Immature natural killer cell (primary cell): Measurements from ENCODE around the gene RAB21. TPM values are rescaled to one million over a fixed set of nuclear protein-coding genes. Genes with fewer than 3 reads are reported as not detected.
"Not testable (repeated sequence)": the region's sequence is repeated elsewhere in the genome, so short reads cannot be mapped to it uniquely, and the experiment has no call there.

ENCODE experiments used
- DNase-seq, 3 donors: peaks; one replicate each; pipeline ENCODE4 v3.0.0; 2022; ENCODE audit warnings: mixed read lengths in 1 of 3
- H3K27ac Mint-ChIP-seq, 6 donors: one replicate each; pipeline ENCODE4 v1.8.0; 2020; ENCODE audit warnings: mixed read lengths in 6 of 6, mild to moderate bottlenecking in 5 of 6, inconsistent platforms in 4 of 6, moderate library complexity in 3 of 6
- H3K27me3 Mint-ChIP-seq, 3 donors: one replicate each; pipeline ENCODE4 v1.8.0; 2020 to 2021; ENCODE audit warnings: low read depth in 3 of 3, mild to moderate bottlenecking in 3 of 3, mixed read lengths in 3 of 3, moderate library complexity in 3 of 3, inconsistent platforms in 1 of 3
- H3K36me3 Mint-ChIP-seq, 3 donors: one replicate each; pipeline ENCODE4 v1.8.0; 2020; ENCODE audit warnings: mixed read lengths in 3 of 3, inconsistent platforms in 2 of 3, mild to moderate bottlenecking in 2 of 3
- H3K4me1 Mint-ChIP-seq, 2 donors: one replicate each; pipeline ENCODE4 v1.8.0; 2020; ENCODE audit warnings: inconsistent platforms in 2 of 2, mild to moderate bottlenecking in 2 of 2, mixed read lengths in 2 of 2, moderate library complexity in 1 of 2
- H3K4me3 Mint-ChIP-seq, 5 donors: one replicate each; pipeline ENCODE4 v1.8.0; 2020; ENCODE audit warnings: mild to moderate bottlenecking in 5 of 5, mixed read lengths in 5 of 5, inconsistent platforms in 3 of 5, moderate library complexity in 3 of 5
- H3K9me3 Mint-ChIP-seq, 6 donors: one replicate each; pipeline ENCODE4 v1.8.0; 2020; ENCODE audit warnings: mild to moderate bottlenecking in 6 of 6, mixed read lengths in 6 of 6, inconsistent platforms in 4 of 6, moderate library complexity in 3 of 6
- polyA plus RNA-seq, 3 donors: library from polyadenylated mRNA; unstranded; fragments of 300-500 nt; fragmentation: Illumina TruSeq; gene quantifications; one replicate each; pipeline ENCODE4 v1.2.3, GENCODE V29; 2021

RAB21 gene
- polyA plus RNA-seq, 3 donors from 2014 or later, result 23.7 to 28.9 (median 27.8) TPM

DNA sequence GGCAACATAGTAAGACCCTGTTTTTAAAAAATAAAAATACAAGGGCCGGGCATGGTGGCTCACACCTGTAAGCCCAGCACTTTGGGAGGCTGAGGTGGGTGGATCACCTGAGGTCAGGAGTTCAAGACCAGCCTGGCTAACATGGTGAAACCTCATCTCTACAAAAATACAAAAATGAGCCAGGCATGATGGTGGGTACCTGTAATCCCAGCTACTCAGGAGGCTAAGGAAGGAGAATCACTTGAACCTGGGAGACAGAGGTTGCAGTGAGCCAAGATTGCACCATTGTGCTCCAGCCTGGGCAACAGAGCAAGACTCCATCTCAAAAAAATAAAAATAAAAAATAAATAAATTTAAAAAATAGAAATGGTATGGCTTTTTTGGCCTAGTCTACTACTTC, 6.7 kb downstream of the RAB21 start:
- H3K36me3 Mint-ChIP-seq, result peaks cover 25 to 30% (median 28%) of the 10 kb centered on the region in 3 donors
- not testable (repeated sequence) for H3K27ac Mint-ChIP-seq, DNase-seq, H3K27me3 Mint-ChIP-seq, H3K4me3 Mint-ChIP-seq
- peaks cover 6 to 20% (median 12%) of the 10 kb centered on the region in 6 donors for H3K9me3 Mint-ChIP-seq
- H3K4me1 Mint-ChIP-seq, result peaks cover 62 to 83% of the 10 kb centered on the region in 2 donors

DNA sequence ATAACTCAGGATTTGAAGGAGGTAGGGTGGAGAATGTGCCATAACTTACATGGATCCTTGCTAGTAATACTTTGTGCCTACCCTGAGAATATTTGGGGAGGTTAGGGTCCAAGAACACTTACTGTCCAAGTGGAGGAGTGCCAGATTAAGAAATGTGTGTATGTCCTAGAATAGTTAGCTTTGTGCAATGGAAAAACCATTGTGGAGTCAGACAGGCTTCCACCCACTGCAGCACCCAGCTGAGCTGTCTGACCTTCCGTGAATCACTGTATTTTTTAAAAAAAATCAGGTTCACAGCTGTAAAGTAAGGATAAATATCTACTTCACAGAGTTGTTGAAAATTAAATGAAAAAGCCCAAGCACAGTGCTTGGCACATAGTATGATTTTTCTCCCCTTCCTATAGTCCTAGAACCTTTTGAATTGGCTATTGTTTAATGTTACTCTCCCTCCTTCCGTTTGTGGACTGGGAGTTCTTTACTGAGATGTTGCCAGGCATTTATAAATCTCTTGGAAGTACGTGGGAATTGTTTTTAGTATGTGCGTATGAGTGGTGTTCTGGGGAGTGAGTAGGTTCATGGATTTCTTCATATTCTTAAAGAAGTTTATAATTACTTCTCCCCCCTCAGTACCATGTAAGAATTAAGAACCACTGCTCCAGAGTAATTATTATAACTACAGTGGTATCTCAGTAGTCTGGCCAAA, 9.2 kb downstream of the RAB21 start:
- Mint-ChIP-seq H3K27me3 (peaks cover 0 to 2% (median 0%) of the 10 kb centered on the region in 3 donors), H3K27ac (peak overlapping the region in 3 of 6 donors; percentile 22 to 59 (median 28)), H3K36me3 (peaks cover 19 to 21% (median 20%) of the 10 kb centered on the region in 3 donors), H3K4me3 (no peak overlapping the region), H3K9me3 (peaks cover 5 to 20% (median 12%) of the 10 kb centered on the region in 6 donors), H3K4me1 (peaks cover 64 to 83% of the 10 kb centered on the region in 2 donors)
- DNase-seq, result no peak

DNA sequence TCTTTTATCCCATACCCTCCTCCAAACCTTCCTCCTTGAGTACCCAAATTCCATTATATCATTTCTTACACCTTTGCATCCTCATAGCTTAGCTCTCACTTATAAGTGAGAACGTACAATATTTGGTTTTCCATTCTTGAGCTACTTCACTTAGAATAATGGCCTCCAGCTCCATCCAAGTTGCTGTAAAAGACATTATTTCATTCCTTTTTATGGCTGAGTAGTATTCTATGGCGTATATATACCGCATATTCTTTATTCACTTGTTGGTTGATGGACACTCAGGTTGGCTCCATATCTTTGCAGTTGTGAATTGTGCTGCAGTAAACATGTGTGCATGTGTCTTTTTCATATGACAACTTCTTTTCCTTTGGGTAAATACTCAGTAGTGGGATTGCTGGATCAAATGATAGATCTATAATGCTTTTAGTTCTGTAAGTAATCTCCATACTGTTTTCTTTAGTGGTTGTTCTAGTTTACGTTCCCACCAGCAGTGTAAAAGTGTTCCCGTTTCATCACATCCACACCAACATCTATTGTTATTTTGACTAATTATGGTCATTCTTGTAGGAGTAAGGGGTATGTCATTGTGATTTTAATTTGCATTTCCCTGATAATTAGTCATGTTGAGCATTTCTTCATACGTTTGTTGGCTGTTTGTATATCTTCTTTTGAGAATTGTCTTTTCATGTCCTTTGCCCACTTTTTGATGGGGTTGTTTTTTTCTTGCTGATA, 10.1 kb downstream of the RAB21 start:
- H3K9me3 Mint-ChIP-seq, result peaks cover 2 to 12% (median 10%) of the 10 kb centered on the region in 6 donors
- peaks cover 0 to 2% (median 0%) of the 10 kb centered on the region in 3 donors for H3K27me3 Mint-ChIP-seq
- H3K4me1 Mint-ChIP-seq, result peaks cover 57 to 79% of the 10 kb centered on the region in 2 donors
- no peak for DNase-seq
- peak overlapping the region in 1 of 5 donors; percentile 35 for H3K4me3 Mint-ChIP-seq
- peaks cover 10 to 12% (median 11%) of the 10 kb centered on the region in 3 donors for H3K36me3 Mint-ChIP-seq
- peak overlapping the region in 1 of 6 donors; percentile 3 for H3K27ac Mint-ChIP-seq

DNA sequence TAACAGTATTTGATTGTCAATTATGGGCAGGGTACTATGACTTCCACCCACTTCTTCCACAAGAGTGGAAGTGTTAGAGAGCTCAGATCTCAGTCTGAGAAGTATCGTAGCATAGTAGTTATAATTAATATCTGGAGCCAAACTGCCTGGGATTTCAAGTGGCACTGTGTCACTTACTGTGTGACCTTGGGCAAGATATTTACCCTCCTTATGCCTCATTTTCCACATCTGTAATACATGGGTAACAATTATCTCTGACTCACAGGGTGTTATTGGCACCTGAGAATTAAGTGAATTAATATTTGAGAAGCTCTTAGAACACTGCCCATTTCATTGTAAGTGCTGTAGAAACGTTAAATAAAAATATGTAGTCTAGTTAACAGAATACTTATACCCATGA, 11.5 kb downstream of the RAB21 start:
- no peaks in the 10 kb centered on the region for H3K27me3 Mint-ChIP-seq

DNA sequence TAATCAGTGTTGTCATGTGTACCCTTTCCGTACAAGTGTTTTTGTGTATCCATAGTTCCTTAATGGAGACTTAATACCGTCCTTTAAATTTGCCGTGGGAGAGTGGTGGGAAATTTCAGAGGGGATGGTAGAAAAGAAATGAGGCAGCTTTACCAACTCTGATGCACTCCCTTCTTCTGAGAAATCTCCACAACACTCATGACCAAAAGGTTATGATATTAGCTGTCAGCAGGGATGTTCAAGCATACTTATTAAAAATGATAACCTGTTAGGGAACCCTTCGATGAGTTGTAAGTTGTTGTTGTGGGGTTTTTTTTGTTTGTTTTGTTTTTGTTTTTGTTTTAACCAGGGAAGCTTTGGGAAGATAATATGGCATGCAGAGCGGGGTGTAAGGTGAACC, 12.5 kb downstream of the RAB21 start:
- no peak for DNase-seq
- H3K27me3 Mint-ChIP-seq, result no peaks in the 10 kb centered on the region
- peaks cover 0 to 2% (median 0%) of the 10 kb centered on the region in 6 donors for H3K9me3 Mint-ChIP-seq
- H3K36me3 Mint-ChIP-seq, result peaks cover 6 to 12% (median 10%) of the 10 kb centered on the region in 3 donors
- peak overlapping the region in 1 of 6 donors; percentile 46 for H3K27ac Mint-ChIP-seq
- H3K4me3 Mint-ChIP-seq, result peak overlapping the region in 1 of 5 donors; percentile 5
- H3K4me1 Mint-ChIP-seq, result peaks cover 53 to 84% of the 10 kb centered on the region in 2 donors

More for the DNA sequence above, 11.5 kb downstream of the RAB21 start:
- H3K27ac Mint-ChIP-seq, result no peak overlapping the region
- H3K36me3 Mint-ChIP-seq, result peaks cover under 1 to 7% (median 4%) of the 10 kb centered on the region in 3 donors
- peaks cover 0 to 2% (median 0%) of the 10 kb centered on the region in 6 donors for H3K9me3 Mint-ChIP-seq
- no peak overlapping the region for H3K4me3 Mint-ChIP-seq
- peaks cover 53 to 75% of the 10 kb centered on the region in 2 donors for H3K4me1 Mint-ChIP-seq
- DNase-seq, result no peak

DNA sequence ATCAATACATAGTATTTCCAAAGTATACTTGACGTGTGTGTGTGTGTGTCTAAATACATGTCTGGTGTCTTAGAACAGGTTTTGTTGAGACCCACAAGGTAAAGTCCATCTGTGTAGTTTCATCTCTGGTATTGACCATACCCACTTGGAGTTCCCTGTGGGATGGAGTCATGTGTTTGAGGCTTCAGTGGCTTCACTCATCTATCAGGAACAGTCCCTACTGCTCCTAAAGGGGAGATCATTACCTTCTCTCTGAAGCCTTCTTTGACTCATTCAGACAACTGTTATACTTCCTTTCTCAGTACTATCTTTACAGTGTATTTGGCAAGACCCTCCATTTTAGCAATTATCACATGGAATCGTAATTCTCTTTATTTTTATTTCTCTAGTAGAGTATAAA, 14.2 kb downstream of the RAB21 start:
- Mint-ChIP-seq H3K36me3 (peaks cover 10 to 15% (median 13%) of the 10 kb centered on the region in 3 donors), H3K4me1 (peaks cover 48 to 85% of the 10 kb centered on the region in 2 donors), H3K27me3 (no peaks in the 10 kb centered on the region), H3K4me3 (no peak overlapping the region), H3K9me3 (peaks cover 0 to 2% (median 0%) of the 10 kb centered on the region in 6 donors), H3K27ac (no peak overlapping the region)
- no peak for DNase-seq

DNA sequence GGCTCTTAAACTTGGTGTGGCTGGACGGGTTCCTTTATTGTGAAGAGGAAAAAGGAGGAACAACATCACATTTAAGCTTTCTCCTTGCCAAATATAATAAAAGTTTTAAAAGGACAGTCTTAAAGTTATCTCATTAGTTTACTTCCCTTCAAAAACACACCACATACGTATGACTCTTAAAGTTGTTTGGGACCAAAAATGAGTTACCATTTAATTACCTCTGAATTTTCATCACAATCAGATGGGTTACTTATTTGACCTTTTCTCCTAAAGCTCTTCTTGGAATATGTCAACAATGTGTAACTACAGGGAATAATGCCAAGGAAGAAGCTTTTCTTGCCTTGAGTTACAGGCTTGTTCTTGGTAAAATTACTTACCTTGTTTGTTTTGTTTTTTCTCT, 16.4 kb downstream of the RAB21 start:
- H3K4me1 Mint-ChIP-seq, result peaks cover 34 to 70% of the 10 kb centered on the region in 2 donors
- no peaks in the 10 kb centered on the region for H3K27me3 Mint-ChIP-seq
- DNase-seq, result no peak
- H3K4me3 Mint-ChIP-seq, result no peak overlapping the region
- peaks cover 10 to 24% (median 13%) of the 10 kb centered on the region in 3 donors for H3K36me3 Mint-ChIP-seq
- no peaks in the 10 kb centered on the region for H3K9me3 Mint-ChIP-seq
- peak overlapping the region in 2 of 6 donors; percentile 9 to 42 for H3K27ac Mint-ChIP-seq

DNA sequence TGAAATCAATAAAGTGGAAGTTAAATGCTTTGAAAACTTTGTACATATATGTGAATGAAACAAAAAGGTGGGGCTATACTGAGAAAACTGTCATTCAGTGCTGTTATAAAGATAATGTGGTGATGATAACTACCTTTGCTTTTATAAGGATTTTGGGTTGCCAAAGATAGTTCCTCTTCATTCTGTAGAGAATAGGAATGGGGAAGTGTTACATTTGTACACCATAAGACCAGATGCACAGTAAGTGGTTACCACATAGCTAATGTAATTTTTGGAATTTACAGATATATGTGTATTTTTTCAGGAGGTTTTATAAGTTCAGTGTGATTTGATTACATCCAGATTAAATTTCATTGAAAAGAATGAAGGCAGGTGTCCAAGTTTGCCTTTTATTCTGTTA, 18.1 kb downstream of the RAB21 start:
- Mint-ChIP-seq H3K4me1 (peaks cover 19 to 53% of the 10 kb centered on the region in 2 donors), H3K36me3 (peaks cover 10 to 24% (median 13%) of the 10 kb centered on the region in 3 donors), H3K27ac (peak overlapping the region in 1 of 6 donors; percentile 12), H3K27me3 (no peaks in the 10 kb centered on the region), H3K9me3 (no peaks in the 10 kb centered on the region), H3K4me3 (no peak overlapping the region)
- no peak for DNase-seq

DNA sequence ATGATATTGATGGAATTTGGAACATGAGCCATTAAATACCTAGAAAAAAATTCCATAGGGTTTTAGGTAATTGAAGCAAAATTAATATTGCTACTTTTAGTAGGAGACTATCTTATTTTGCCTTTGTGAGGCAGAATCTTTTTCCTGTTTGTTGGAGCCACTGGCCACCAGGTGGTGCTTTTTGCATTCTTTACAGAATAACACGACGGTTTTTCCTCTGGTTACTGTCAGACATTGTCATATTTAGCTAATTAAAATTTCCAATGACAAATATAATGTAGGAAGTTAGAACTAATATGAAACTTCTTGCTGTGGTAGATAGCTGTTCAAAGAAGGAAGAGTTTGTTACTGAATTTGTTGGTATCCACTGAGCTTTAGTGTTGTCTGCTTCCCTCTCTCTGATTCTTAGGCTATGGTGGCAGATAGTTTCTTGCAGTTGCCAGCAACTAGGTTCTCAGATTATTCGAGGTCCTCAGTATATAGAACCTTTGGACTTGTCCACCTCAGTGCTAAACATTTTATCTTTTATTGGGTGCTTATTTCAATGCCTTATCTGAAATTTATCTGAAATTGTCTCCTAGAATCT, 25.7 kb downstream of the RAB21 start:
- Mint-ChIP-seq H3K27me3 (no peaks in the 10 kb centered on the region), H3K36me3 (peaks cover 9 to 18% (median 11%) of the 10 kb centered on the region in 3 donors), H3K27ac (peak overlapping the region in 4 of 6 donors; percentile 37 to 85 (median 77)), H3K4me1 (peaks cover 4 to 9% of the 10 kb centered on the region in 2 donors), H3K9me3 (no peaks in the 10 kb centered on the region), H3K4me3 (no peak overlapping the region)
- DNase-seq, result peak; percentile 10 to 27 (median 10)

DNA sequence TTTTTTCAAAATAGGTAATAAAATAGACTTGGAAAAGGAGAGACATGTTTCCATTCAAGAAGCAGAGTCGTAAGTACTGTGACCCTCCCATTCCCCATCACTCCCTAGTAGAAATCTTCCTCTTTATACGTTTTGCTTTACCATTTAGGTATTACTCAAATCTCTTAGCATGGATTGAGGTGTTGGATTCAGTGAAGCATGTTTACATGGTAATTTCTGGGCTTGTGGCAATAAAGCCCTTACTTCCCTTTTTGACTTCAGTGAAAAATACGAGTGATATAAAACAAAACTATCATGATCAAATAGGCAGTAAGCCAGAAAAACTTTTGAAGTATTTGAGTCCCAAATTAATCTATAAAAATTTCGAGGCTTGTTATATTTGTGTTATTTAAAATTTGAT, 27.4 kb downstream of the RAB21 start:
- Mint-ChIP-seq H3K36me3 (peaks cover 13 to 22% (median 18%) of the 10 kb centered on the region in 3 donors), H3K9me3 (no peaks in the 10 kb centered on the region), H3K4me1 (peaks cover 4 to 8% of the 10 kb centered on the region in 2 donors), H3K4me3 (no peak overlapping the region), H3K27ac (no peak overlapping the region), H3K27me3 (no peaks in the 10 kb centered on the region)
- no peak for DNase-seq

DNA sequence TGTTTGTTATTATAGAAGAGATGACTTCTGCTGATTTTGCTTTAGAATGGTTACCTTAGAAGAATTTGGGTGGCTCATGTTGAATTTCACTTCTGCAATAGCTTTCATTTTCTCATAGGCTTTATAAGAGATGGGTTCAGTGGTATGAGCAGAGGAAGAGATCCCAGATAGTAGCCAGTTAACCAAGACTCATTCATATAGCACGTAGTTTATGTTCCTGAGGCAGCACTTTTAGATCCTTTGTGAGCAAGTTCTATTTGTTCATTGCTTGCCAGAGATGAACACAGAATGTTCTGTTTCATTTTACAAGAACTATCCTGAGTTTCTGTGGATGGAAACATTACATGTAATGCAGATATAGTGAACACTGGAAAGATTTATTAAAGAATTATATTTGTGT, 32.2 kb downstream of the RAB21 start:
- H3K27ac Mint-ChIP-seq, result peak overlapping the region in 1 of 6 donors; percentile 46
- no peaks in the 10 kb centered on the region for H3K4me1 Mint-ChIP-seq
- no peak overlapping the region for H3K4me3 Mint-ChIP-seq
- DNase-seq, result no peak
- no peaks in the 10 kb centered on the region for H3K27me3 Mint-ChIP-seq
- peaks cover 13 to 19% (median 18%) of the 10 kb centered on the region in 3 donors for H3K36me3 Mint-ChIP-seq
- H3K9me3 Mint-ChIP-seq, result no peaks in the 10 kb centered on the region

DNA sequence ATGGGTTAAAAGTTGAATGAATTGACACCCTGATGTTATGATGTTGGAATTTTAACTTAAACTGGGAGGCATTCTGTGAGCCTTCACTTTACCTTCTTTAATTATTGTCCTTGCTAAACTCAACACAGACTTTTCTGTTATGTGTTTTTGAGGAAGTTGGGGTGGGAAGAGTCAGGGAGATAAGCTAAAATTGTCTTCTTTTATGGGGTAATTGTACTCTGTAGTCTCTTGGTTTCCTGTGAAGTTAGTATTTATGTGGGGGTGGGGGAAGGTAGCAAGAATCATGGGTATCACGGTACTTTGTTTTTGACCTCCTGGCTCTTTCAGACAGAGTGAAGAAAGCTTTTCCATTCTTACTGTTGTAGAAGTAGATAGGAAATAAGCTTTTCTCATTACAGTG, 32.9 kb downstream of the RAB21 start:
- no peaks in the 10 kb centered on the region for H3K9me3 Mint-ChIP-seq
- no peak for DNase-seq
- H3K27ac Mint-ChIP-seq, result no peak overlapping the region
- no peaks in the 10 kb centered on the region for H3K27me3 Mint-ChIP-seq
- H3K36me3 Mint-ChIP-seq, result peaks cover 13 to 19% (median 18%) of the 10 kb centered on the region in 3 donors
- H3K4me1 Mint-ChIP-seq, result no peaks in the 10 kb centered on the region
- no peak overlapping the region for H3K4me3 Mint-ChIP-seq

DNA sequence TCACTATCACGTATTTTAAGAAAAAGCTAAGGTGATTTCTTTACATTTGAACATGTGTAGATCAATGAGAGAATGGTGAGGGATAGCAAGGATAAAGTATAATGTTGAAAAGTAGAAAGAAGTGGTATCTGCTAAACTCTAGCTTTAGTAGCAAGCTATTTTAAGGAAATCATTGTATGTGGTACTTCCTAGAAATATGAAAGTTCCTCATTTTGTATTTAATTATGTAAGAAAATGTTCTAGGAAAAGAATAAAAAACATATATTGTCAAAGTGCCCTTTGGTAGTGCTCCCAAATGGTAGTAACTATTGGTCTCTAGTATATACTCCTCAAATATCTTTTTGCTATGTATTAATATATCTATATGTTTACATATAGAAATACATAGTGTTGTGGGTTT, 35.7 kb downstream of the RAB21 start:
- Mint-ChIP-seq H3K9me3 (no peaks in the 10 kb centered on the region), H3K4me1 (no peaks in the 10 kb centered on the region), H3K36me3 (peaks cover 5 to 8% (median 6%) of the 10 kb centered on the region in 3 donors), H3K27me3 (no peaks in the 10 kb centered on the region), H3K4me3 (no peak overlapping the region), H3K27ac (no peak overlapping the region)
- DNase-seq, result no peak
